ENCODE results near the gene ZNF337. TPM values are rescaled to one million over a fixed set of nuclear protein-coding genes. Genes with fewer than 3 reads are reported as not detected.

ZNF337 gene
- total RNA-seq, 1 experiment from 2014 or later: 11.4 TPM

Other genes with a start within 250 kb of the ZNF337 start
- 7.2 TPM for gene NINL, start 111.3 kb downstream of the ZNF337 start, total RNA-seq (2021; ENCODE audit: unreplicated experiment)
- gene NANP, start 72.8 kb downstream of the ZNF337 start, total RNA-seq (2021; ENCODE audit: unreplicated experiment): 7.3 TPM